Gastroesophageal sphincter (tissue), 3 donors: Measurements from ENCODE around the gene PID1.

ENCODE experiments used
- EP300 ChIP-seq: sonication (generic); formaldehyde crosslinking; IDR thresholded peaks from one replicate; pipeline ENCODE4 v1.6.1; 2017; ENCODE audit warnings: antibody characterized with exemption, mild to moderate bottlenecking
- POLR2A ChIP-seq, 2 donors: fragments of 450-650 bp; IDR thresholded peaks; one replicate each; pipeline ENCODE4 v1.6.1; 2017; ENCODE audit warnings: antibody characterized with exemption in 2 of 2, mild to moderate bottlenecking in 2 of 2, moderate library complexity in 1 of 2
- POLR2AphosphoS5 ChIP-seq: sonication (generic); formaldehyde crosslinking; IDR thresholded peaks from one replicate; pipeline ENCODE4 v1.6.1; 2017; ENCODE audit warnings: antibody characterized with exemption
- TF ChIP-seq, protein P1 (sequence below), 4 experiments: fragments of 200-600 bp in 2 of 4; fragments of 450-650 bp in 2 of 4; sonication (generic) in 1 of 4; IDR thresholded peaks; one replicate each; pipeline ENCODE4 v1.5.1; 2017 to 2019; ENCODE audit warnings: antibody characterized with exemption in 4 of 4, mild to moderate bottlenecking in 2 of 4, moderate library complexity in 2 of 4

DNA sequence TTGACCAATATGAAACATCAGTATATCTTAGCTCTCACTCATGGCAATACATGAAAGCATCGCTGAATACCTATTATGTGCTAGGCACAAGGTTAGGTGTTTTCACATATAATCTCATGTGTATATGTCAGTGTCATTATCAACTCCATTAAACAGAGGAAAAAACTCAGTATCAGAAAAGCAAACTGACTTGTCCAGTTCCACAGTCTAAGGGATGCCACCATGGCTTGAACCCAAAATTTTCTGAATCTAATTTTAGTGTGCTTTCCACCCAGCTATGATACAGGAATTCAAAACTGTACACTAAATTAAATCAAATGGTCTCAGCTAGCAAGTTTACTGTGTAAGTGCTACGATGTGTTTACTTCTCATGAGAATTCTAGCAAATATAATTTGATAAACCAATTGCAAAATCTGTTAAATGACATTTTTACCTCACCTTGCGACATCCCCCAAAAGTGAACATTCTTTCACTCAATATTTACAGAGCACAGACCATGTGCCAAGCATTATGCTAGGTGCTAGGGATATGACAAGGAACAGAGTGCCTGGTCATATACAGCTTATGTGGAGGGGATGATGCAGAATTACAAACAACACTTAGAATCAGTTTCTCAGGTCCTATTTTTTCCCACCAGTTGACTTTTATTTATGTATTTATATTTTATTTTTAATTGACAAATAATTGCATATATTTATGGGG is 211.6 kb downstream of the PID1 start:
- TF ChIP-seq POLR2A (IDR thresholded peaks at IDR 0.05) (no peak), POLR2AphosphoS5 (no peak), EP300 (no peak)
- TF ChIP-seq, protein P1, sequence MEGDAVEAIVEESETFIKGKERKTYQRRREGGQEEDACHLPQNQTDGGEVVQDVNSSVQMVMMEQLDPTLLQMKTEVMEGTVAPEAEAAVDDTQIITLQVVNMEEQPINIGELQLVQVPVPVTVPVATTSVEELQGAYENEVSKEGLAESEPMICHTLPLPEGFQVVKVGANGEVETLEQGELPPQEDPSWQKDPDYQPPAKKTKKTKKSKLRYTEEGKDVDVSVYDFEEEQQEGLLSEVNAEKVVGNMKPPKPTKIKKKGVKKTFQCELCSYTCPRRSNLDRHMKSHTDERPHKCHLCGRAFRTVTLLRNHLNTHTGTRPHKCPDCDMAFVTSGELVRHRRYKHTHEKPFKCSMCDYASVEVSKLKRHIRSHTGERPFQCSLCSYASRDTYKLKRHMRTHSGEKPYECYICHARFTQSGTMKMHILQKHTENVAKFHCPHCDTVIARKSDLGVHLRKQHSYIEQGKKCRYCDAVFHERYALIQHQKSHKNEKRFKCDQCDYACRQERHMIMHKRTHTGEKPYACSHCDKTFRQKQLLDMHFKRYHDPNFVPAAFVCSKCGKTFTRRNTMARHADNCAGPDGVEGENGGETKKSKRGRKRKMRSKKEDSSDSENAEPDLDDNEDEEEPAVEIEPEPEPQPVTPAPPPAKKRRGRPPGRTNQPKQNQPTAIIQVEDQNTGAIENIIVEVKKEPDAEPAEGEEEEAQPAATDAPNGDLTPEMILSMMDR (IDR thresholded peaks at IDR 0.05): no peak
